ENCODE results near the gene FRMD8.

DNA sequence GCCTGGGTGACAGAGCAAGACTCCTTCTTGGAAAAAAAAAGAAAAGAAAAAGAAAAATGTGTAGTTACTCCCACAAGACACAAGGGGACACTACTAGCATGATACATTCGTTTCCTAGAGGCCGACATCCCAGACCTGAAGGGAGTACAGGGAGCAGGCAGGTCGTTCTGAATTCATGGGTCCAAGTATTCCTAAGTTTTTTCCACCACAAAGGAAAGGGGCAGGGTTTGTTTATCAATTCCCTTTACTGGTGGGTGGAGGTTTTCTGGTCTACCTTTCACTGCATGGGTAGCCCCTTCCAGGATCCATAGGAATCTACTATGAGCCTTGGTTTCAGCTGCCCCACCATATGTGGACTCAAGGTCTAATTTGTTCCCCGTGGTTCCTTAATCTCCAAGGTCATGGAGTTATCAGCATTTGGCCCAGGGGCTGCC is 20.1 kb upstream of the FRMD8 start:
- TF ChIP-seq POLR2AphosphoS5 (IDR thresholded peaks at IDR 0.05; ENCODE audit: borderline replicate concordance, low read depth, low read length) = no peak
- TF ChIP-seq EZH2 (IDR thresholded peaks at IDR 0.05) = no peak
- TF ChIP-seq FOXP2 (optimal IDR thresholded peaks at IDR 0.05; ENCODE audit: control extremely low read depth, extremely low read length, insufficient read depth) = no peak

All from SK-N-MC (cell line).